ENCODE results near the gene MED19.
A peak's percentile ranks its signal among the peaks of the same experiment; 100 is the strongest.
"Not testable (repeated sequence)": the region's sequence is repeated elsewhere in the genome, so short reads cannot be mapped to it uniquely, and the experiment has no call there.

MED19 gene

DNA sequence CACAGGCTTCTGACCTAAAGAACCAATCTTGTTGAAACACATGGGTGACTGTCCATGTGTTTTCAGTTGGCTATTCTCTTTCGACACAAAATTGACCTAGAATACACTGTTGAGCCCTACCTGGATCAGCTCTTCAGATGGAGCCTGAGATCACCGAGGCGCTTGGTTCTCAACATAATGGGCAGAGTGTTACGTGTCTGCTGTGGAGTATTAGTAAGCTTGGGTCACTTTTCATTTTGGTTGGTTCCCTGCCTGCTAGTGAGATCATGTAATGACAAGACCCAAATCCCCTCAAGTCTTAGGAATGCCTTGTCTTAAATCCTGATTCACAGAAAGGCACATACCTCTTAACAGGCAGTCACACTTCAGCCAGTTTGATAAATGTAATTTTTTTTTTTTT is 8.7 kb downstream of the MED19 start:
- DNase-seq: no peak

- no peak for DNase-seq
Measured at GRCh38 chr11:57700425-57700824, 11.6 kb downstream of the MED19 start.

DNA sequence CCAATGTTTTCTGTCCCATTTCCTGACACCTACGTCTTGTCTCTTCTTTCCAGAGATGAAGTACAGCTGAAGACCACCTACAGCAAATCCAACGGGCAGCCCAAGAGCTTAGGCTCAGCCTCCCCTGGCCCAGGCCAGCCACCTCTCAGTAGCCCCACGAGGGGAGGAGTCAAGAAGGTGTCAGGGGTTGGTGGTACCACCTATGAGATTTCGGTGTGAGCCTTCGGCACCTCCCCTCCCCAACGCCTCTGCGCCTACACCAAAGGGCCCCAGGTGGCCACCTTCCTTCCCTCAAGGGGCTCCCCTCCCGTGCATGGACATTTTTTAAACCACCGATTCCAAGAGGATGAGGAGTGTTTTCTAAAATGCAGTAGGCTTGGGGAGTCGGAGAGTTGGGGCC is 12.2 kb downstream of the MED19 start:
- DNase-seq: no peak

- no peak for DNase-seq
Measured at GRCh38 chr11:57698843-57699365, 13.1 kb downstream of the MED19 start.

DNA sequence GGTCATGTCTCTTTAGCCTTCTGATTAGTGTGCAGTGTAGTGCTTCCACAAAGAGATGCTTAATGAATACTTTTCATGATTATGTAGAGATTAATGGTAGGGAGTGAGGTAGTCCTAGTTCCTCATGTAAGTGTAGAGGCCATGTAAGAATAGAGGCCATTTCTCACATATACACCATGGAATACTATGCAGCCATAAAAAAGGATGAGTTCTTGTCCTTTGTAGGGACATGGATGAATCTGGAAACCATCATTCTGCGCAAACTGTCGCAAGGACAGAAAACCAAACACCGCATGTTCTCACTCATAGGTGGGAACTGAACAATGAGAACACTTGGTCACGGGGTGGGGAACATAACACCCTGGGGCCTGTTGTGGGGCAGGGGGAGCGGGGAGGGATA is 21.5 kb downstream of the MED19 start:
- DNase-seq: not testable (repeated sequence)

DNA sequence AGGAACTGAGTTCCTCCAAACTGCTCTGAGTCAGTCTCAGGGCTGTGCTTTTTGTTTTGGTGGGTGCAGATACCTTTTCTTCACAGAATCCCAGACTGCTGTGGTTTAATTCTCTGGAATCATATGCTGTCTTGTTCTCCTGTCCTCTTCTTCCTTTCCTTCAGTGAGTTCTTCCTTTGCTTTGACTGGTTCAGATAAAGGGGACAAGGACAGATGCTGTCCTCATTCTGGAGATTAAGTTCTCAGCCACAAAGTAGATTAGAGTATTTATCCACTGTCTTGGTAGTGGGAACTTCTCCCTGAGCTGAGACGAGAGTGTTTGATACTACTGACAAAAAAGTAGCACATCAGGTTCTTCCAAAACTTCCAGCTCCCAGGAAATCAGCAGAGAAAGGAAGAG is 30.8 kb downstream of the MED19 start:
- no peak for DNase-seq

GRCh38 chr11:57680552-57680874 is 31.5 kb downstream of the MED19 start:
- DNase-seq: no peak

DNA sequence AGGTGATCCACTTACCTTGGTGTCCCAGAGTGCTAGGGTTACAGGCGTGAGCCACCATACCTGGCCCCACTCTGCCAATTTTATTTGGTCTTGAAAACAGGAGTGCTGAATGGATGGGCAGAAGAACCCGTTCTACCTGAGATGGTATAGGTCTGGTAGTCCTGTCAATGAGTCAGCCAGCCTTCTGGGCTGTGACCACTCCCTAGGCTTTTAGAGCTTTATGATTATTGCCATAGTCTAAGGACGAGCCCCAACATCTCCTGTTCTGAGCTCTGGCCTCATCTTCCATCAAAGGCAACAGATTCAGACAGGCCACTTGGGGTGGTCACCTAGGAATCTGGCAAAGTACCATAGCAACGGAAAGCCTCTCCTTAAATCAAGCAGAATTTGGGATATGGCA is 32.6 kb downstream of the MED19 start:
- DNase-seq: no peak

DNA sequence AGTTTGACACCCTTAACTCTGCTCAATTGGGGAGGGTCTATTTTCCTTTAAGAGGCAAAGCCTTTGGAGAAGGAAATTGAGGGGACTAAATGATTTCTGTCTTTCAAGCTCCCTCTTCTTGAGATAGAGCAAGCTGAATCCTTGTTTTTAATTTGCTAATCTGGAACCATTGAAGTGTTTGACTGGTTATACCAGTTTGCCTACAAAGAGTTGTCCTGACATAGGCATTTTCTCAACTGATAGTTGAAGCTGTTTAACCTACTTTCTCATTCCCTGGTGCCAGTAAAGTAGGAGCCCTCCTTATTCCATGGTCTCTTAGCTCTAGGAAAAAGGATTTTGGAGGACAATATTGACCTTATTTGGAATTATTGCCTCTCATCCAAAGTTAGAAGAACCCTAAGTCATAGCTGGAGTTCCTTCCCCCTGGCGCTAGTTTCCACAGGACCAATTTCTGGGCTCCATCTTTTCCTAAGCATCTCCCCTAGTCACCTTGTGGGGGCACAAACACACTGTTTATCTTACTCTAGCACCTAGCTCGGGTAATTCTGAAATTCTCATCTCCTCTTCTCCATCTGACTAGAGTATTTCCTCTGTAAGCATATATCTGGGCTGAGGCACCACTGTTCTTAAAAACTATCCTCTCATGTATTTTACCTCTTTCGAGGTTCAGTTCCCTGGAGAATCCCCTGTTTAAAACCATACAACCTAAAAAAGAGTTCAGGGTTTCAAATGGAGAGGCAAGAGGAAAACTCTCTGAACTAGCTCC is 36.7 kb downstream of the MED19 start:
- no peak for DNase-seq

- no peak for DNase-seq
Measured at GRCh38 chr11:57674251-57674650, 37.8 kb downstream of the MED19 start.

GRCh38 chr11:57668434-57668782 is 43.6 kb downstream of the MED19 start:
- no peak for DNase-seq

GRCh38 chr11:57667736-57668433 is 44.1 kb downstream of the MED19 start, which contains the start of gene ZDHHC5:
Gene ZDHHC5, plus strand, starts transcription at chr11:57668114. Its CDS starts 4,977 bp downstream, at chr11:57673091.
- peak; percentile 94 for DNase-seq

- peak; percentile 97 for DNase-seq
Measured at GRCh38 chr11:57667117-57667735, 44.8 kb downstream of the MED19 start.

- no peak for DNase-seq
Measured at GRCh38 chr11:57663975-57664374, 48.0 kb downstream of the MED19 start.

- DNase-seq: no peak
Measured at GRCh38 chr11:57662893-57663292, 49.1 kb downstream of the MED19 start.

- no peak for DNase-seq
Measured at GRCh38 chr11:57659669-57660068, 52.3 kb downstream of the MED19 start.

DNA sequence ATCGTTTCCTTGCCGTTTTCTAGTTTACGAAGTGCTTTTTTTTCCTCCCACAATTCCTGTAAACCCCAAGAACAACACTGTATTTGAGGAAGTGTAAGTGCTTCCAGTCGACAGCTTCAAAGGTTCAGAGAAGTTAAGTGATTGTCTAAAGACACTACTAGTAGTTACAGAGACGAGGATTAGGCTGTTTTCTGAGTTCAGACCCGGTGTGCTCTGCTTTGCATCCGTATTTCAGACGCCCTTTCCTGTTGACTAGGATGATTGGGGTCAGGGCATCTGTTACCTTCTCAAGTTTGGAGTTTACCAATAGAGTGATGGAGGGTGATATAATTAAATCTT is 54.0 kb downstream of the MED19 start:
- no peak for DNase-seq

DNA sequence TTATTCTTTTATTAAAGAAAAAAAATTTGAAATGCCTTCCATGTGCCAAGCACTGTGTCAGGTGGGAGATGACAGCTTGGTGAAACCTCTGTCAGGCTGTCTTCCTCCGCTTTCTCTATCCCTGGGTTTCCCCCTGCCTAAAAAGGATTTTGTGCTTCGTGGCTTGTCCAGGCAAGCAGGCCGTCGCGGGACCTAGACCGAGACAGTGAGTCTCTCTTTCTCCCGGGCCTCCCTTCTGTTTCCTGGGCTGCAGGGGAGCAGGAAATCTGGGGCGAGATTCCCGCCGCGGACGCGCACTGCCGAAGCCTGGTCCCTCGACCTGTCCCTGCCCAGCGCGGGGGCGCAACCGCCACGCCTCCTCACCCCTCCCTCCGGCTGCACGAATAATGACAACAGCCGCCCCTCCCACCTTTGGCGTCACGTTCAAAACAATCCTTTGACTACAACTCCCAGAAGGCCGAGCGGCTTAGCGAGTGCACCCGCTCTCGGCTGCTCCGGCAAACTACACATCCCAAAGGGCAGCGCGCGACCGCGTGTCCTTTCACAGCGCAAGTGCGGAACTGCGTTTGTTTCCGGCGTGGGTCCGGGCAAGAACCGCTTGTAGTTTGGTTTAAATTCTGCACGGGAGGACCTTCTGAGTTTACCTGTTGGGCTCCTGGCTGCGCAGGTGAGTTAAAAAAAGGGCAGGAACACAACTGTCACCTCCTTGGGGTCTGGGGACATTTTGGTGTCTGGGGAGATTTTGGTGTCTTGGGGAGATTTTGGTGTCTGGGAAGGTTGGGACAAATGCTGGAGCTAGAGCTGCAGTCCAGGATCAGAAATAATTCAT is 54.6 kb downstream of the MED19 start, which contains the start of gene CLP1:
Gene CLP1, plus strand, starts transcription at position 569 of the 829 bp plus-strand sequence. CDS start 1,715 bp downstream, outside the sequence.
- peak; percentile 97 for DNase-seq

DNA sequence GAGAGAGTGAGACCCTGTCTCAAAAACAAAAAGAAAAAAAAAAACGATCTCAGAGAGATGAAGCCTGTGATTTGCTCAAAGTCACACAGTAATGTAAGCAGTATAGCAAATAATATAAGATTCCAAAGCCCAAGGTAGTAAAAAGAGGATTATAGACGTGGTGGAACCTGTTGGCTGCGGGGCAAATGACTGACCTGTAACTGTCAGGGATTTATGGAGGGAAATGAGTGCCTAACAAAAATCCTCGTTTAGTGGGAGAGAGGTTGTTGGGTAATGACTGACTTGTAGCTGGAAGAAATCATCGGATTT is 55.2 kb downstream of the MED19 start:
- no peak for DNase-seq

Data from NCI-H1048 (cell line).